ENCODE results near the gene ARID3C. TPM values are rescaled to one million over a fixed set of nuclear protein-coding genes. Genes with fewer than 3 reads are reported as not detected.
"Not testable (repeated sequence)": the region's sequence is repeated elsewhere in the genome, so short reads cannot be mapped to it uniquely, and the experiment has no call there.

Gene ARID3C
- total RNA-seq, 1 donor: not detected

- DNase-seq (ENCODE audit: low read depth in 2 of 3, low spot score in 2 of 3): no peak
These were observed 24.5 kb upstream of the ARID3C start for GRCh38 chr9:34653151-34654072.

- no peak for DNase-seq (ENCODE audit: low read depth in 2 of 3, low spot score in 2 of 3)
These were observed 23.7 kb upstream of the ARID3C start for GRCh38 chr9:34652602-34653000.

GRCh38 chr9:34651876-34652601, 23.2 kb upstream of the ARID3C start, which contains the start of gene IL11RA:
IL11RA (plus strand) TSS chr9:34652185; CDS start chr9:34655218, 3,033 bp downstream.
- DNase-seq (ENCODE audit: low read depth in 2 of 3, low spot score in 2 of 3): peak in 2 of 3 donors; percentile 36 to 50

GRCh38 chr9:34651321-34651720, 22.5 kb upstream of the ARID3C start:
- DNase-seq (ENCODE audit: low read depth in 2 of 3, low spot score in 2 of 3): no peak

- no peak for DNase-seq (ENCODE audit: low read depth in 2 of 3, low spot score in 2 of 3)
These were observed 21.9 kb upstream of the ARID3C start for GRCh38 chr9:34650816-34651215.

GRCh38 chr9:34648673-34649072, 19.8 kb upstream of the ARID3C start:
- no peak for DNase-seq (ENCODE audit: low read depth in 2 of 3, low spot score in 2 of 3)

- DNase-seq (ENCODE audit: low read depth in 2 of 3, low spot score in 2 of 3): no peak
These were observed 18.8 kb upstream of the ARID3C start for GRCh38 chr9:34647651-34648050.

GRCh38 chr9:34647084-34647403, 18.2 kb upstream of the ARID3C start:
- DNase-seq (ENCODE audit: low read depth in 2 of 3, low spot score in 2 of 3): no peak

- DNase-seq (ENCODE audit: low read depth in 2 of 3, low spot score in 2 of 3): peak; percentile 83 to 97 (median 92)
These were observed 17.6 kb upstream of the ARID3C start, which contains the start of gene GALT for GRCh38 chr9:34646211-34647083. GALT (plus strand) TSS chr9:34646675; CDS start chr9:34646705, 30 bp downstream.

GRCh38 chr9:34644766-34645314, 16.0 kb upstream of the ARID3C start:
- DNase-seq (ENCODE audit: low read depth in 2 of 3, low spot score in 2 of 3): no peak

GRCh38 chr9:34642679-34643078, 13.8 kb upstream of the ARID3C start:
- DNase-seq (ENCODE audit: low read depth in 2 of 3, low spot score in 2 of 3): no peak

GRCh38 chr9:34639322-34639721, 10.5 kb upstream of the ARID3C start:
- not testable (repeated sequence) for DNase-seq (ENCODE audit: low read depth in 2 of 3, low spot score in 2 of 3)

GRCh38 chr9:34638138-34638445, 9.2 kb upstream of the ARID3C start:
- no peak for DNase-seq (ENCODE audit: low read depth in 2 of 3, low spot score in 2 of 3)

- peak; percentile 85 to 96 (median 92) for DNase-seq (ENCODE audit: low read depth in 2 of 3, low spot score in 2 of 3)
These were observed 8.7 kb upstream of the ARID3C start, which contains the start of gene SIGMAR1 for GRCh38 chr9:34637356-34638137. SIGMAR1 (minus strand) TSS chr9:34637787; CDS start chr9:34637697, 90 bp downstream.

GRCh38 chr9:34636791-34637355, 8.0 kb upstream of the ARID3C start:
- no peak for DNase-seq (ENCODE audit: low read depth in 2 of 3, low spot score in 2 of 3)

GRCh38 chr9:34635556-34635955, 6.7 kb upstream of the ARID3C start:
- DNase-seq (ENCODE audit: low read depth in 2 of 3, low spot score in 2 of 3): no peak

- no peak for DNase-seq (ENCODE audit: low read depth in 2 of 3, low spot score in 2 of 3)
These were observed 5.8 kb upstream of the ARID3C start for GRCh38 chr9:34634551-34635248.

GRCh38 chr9:34633851-34634550, 5.1 kb upstream of the ARID3C start:
- DNase-seq (ENCODE audit: low read depth in 2 of 3, low spot score in 2 of 3): peak; percentile 57 to 76 (median 69)

Measured in hematopoietic multipotent progenitor cell (in vitro differentiated cells).